Chondrocyte (in vitro differentiated cells): ENCODE data around the gene NOS3. TPM values are rescaled to one million over a fixed set of nuclear protein-coding genes. Genes with fewer than 3 reads are reported as not detected.

ENCODE experiments used
- DNase-seq: peaks from one replicate; pipeline ENCODE4 v3.0.0; 2021; ENCODE audit warnings: mixed read lengths, low spot score
- H3K27ac Mint-ChIP-seq: one replicate; pipeline ENCODE4 v1.8.0; 2021; ENCODE audit warnings: mild to moderate bottlenecking, moderate library complexity, mixed read lengths; ENCODE audit not compliant: unreplicated experiment
- H3K27me3 Mint-ChIP-seq: 2 replicates; pipeline ENCODE4 v1.8.0; 2021; ENCODE audit warnings: low read depth, mixed read lengths
- H3K36me3 Mint-ChIP-seq: 2 replicates; pipeline ENCODE4 v1.8.0; 2021; ENCODE audit warnings: low read depth, mixed read lengths
- H3K4me1 Mint-ChIP-seq: 2 replicates; pipeline ENCODE4 v1.8.0; 2021; ENCODE audit warnings: low read depth, mild to moderate bottlenecking, mixed read lengths
- H3K4me3 Mint-ChIP-seq: one replicate; pipeline ENCODE4 v1.8.0; 2021; ENCODE audit warnings: mild to moderate bottlenecking, moderate library complexity, mixed read lengths; ENCODE audit not compliant: unreplicated experiment
- H3K9me3 Mint-ChIP-seq: 2 replicates; pipeline ENCODE4 v1.8.0; 2021; ENCODE audit warnings: low read depth, mixed read lengths
- total RNA-seq: library from RNA; stranded (reverse); gene quantifications from 3 replicates; pipeline ENCODE4 v1.2.1, GENCODE V29; 2021
- TF ChIP-seq, protein P1 (sequence below): fragments of 200-600 bp; sonication (generic); IDR thresholded peaks from 2 replicates; pipeline ENCODE4 v1.5.0; 2021; ENCODE audit warnings: antibody characterized with exemption, mild to moderate bottlenecking, moderate library complexity

NOS3 gene
- total RNA-seq, 1 donor from 2014 or later, result not detected

DNA sequence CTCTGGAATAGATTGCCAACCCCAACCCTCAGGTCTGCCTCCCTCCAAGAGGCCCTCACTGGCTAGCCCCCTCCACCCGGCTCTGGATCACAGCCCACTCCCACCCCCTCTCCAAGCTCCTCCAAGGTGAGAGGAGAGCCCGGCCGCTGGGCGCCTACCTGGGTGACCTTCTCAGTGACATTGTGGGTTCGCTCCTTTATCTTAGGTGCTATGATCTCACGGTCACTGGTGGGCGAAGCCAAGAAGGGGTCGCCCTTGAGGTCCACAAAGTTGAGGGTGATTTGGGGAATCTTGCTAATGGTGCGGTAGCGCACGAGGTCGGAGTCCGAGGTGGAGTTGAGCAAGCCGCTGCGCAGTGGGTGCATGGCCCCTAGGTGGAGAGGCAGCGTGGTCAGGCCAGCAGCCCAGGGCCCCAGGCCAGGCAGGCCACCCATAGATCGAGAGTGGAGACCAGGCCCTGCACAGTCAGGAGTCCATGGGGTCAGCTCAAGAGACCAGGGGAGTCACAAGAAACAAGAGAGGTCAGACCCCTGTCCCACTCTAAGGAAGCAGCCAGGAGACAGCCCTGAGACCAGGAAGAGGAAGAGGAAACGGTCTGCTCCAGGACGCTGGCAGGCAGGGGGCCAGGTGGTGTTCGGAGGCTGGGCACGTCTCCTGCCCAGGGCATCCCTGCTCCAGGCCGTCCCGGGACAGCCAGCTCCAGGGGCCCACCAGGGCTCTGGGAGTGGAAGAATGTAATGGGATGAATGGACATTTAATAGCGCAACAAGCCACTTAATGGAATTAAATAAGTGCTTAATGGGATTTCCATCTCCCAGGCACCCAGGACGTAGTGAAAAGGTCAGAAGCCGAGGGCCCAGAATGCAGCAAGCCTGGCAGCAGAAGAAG lies 33.4 kb upstream of the NOS3 start:
- Mint-ChIP-seq H3K27ac (no peak overlapping the region), H3K4me3 (no peak overlapping the region), H3K4me1 (peaks cover 8% of the 10 kb centered on the region), H3K27me3 (no peaks in the 10 kb centered on the region), H3K9me3 (no peaks in the 10 kb centered on the region), H3K36me3 (no peaks in the 10 kb centered on the region)
- no peak for DNase-seq
- TF ChIP-seq, protein P1, sequence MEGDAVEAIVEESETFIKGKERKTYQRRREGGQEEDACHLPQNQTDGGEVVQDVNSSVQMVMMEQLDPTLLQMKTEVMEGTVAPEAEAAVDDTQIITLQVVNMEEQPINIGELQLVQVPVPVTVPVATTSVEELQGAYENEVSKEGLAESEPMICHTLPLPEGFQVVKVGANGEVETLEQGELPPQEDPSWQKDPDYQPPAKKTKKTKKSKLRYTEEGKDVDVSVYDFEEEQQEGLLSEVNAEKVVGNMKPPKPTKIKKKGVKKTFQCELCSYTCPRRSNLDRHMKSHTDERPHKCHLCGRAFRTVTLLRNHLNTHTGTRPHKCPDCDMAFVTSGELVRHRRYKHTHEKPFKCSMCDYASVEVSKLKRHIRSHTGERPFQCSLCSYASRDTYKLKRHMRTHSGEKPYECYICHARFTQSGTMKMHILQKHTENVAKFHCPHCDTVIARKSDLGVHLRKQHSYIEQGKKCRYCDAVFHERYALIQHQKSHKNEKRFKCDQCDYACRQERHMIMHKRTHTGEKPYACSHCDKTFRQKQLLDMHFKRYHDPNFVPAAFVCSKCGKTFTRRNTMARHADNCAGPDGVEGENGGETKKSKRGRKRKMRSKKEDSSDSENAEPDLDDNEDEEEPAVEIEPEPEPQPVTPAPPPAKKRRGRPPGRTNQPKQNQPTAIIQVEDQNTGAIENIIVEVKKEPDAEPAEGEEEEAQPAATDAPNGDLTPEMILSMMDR, result no peak

DNA sequence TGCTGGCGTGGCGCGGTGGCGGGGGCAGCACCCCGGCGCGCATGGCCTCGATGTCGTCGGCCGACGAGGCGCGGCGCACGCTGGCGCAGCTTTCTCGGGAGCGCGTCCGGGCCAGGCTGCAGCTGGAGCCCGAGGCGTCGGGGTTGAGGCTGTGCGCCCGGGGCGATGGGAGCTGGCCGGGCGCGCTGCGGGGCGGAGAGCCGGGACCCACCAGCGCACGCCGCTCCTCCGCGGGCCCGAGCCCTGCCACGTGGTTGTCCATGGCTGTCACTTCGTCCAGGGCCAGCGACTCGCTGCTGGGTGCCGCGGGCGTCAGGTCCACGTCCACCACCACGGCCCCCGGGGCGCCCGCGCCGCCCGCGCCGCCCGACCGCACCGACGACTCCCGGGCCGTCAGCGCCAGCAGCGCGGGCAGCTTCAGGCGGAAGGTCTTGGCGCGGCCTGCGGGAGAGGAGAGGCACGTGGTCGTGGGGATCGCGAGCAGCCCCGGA lies 32.7 kb upstream of the NOS3 start:
- H3K4me1 Mint-ChIP-seq, result peaks cover 15% of the 10 kb centered on the region
- H3K27ac Mint-ChIP-seq, result no peak overlapping the region
- TF ChIP-seq, protein P1, result no peak
- H3K4me3 Mint-ChIP-seq, result no peak overlapping the region
- H3K9me3 Mint-ChIP-seq, result no peaks in the 10 kb centered on the region
- H3K27me3 Mint-ChIP-seq, result no peaks in the 10 kb centered on the region
- DNase-seq, result no peak
- no peaks in the 10 kb centered on the region for H3K36me3 Mint-ChIP-seq

DNA sequence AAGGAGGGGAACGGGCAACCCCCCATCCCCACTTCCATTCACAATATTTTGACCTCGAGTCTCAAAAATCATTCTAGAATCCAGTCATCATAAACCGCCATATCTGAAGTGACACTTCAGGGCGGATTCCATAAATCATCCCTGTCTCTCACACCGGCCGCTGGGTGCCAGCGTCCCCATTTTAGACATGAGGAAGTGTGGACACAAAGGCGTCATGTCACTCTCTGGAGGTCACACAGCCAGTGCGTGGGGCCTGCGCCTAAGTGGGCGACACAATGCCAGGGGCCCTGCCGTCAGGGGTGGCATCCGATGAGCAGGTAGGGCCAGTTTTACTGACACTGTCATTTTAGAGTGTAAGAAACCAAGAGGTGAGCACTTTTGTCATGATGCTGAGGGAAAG lies 32.2 kb upstream of the NOS3 start:
- no peak overlapping the region for H3K27ac Mint-ChIP-seq

DNA sequence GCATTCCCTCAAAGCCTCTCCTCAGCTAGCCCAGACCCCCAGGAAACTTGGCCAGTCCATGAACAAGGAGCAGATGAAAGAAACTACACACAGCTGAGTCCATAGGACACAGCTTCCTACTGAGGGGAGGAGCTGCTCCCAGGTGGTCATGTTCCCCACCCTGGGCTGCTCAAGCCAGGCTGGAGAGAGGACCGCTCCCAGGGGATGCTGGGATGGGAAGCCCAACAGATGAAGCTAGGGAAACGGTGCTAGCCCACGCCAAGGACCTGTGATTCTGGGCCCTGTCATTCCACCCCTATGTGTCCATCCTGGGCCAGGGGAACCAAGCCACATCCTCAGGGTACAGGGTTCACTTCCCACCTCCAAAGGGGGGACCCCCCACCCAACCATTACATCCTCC lies 31.7 kb upstream of the NOS3 start:
- Mint-ChIP-seq H3K4me1 (peaks cover 15% of the 10 kb centered on the region), H3K36me3 (no peaks in the 10 kb centered on the region), H3K27ac (no peak overlapping the region), H3K4me3 (no peak overlapping the region), H3K9me3 (no peaks in the 10 kb centered on the region), H3K27me3 (no peaks in the 10 kb centered on the region)
- TF ChIP-seq, protein P1, result no peak
- no peak for DNase-seq

More for the DNA sequence above, 32.2 kb upstream of the NOS3 start:
- TF ChIP-seq, protein P1, result no peak
- DNase-seq, result no peak
- Mint-ChIP-seq H3K4me3 (no peak overlapping the region), H3K36me3 (no peaks in the 10 kb centered on the region), H3K4me1 (peaks cover 15% of the 10 kb centered on the region), H3K27me3 (no peaks in the 10 kb centered on the region), H3K9me3 (no peaks in the 10 kb centered on the region)

DNA sequence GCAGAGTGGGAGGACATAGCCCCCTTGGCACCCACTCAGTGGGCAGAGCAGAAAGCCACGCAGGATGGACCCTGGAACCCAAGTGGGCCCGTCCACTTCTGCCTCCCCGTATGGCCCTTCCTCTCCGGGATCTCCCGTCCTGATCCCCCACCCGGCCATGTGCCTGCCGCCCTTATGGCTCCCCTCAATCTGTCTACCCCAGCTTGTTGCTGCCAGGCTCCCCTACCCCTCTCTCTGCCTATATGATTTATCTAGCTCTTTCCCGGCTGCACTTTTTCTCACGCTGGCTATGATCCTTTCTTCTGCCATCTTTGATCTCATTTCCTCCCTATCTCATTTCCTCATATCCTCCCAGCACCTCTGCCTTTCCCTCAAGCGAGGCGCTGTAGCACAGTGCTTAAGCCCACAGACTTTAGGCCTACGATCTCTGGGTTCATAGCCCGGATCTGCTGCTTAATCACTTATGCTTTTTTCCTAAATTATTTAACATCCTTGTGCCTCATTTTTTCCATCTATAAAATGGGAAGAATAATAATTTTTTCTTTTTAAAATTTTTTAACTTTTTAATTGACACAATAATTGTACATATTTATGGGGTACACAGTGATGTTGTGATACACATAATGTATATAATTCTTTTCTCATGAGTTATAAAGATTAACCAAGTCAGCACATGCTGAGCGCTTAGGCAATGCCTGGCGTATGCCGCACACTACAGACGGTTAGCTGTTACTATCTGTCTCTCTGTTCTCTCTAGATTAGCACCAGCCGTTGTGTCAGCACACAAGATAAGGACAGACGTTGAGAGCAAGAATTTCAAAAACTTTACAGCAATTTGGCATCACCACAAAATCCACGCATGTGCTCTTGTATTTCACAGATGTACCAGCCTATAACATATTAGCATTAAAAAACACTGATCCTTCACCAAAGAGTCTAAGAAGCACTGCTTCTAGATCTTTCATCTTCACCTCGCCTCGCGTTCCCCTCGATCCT lies 30.8 kb upstream of the NOS3 start:
- TF ChIP-seq, protein P1, result no peak
- Mint-ChIP-seq H3K27ac (no peak overlapping the region), H3K4me1 (peaks cover 22% of the 10 kb centered on the region), H3K27me3 (peaks cover 3% of the 10 kb centered on the region), H3K4me3 (no peak overlapping the region), H3K36me3 (no peaks in the 10 kb centered on the region), H3K9me3 (no peaks in the 10 kb centered on the region)
- DNase-seq, result no peak
